HepG2 (cell line): Measurements from ENCODE around the gene ARG1. TPM values are rescaled to one million over a fixed set of nuclear protein-coding genes. Genes with fewer than 3 reads are reported as not detected.

Experiments
- ATAC-seq: fragments of 200-7000 bp; cut with Tn5 transposase; 3 replicates; pipeline ENCODE4 v1.9.1; 2020; ENCODE audit warnings: mild to moderate bottlenecking, moderate library complexity
- BruUV-seq: library from RNA; stranded (reverse); fragments of 400-500 nt; replicated peaks from 2 replicates; lab custom pipeline; 2021; lab: Mats Ljungman, UMichigan
- CTCF ChIA-PET: fragments of 300-600 bp; formaldehyde crosslinking; extraction: SDS; loops from one replicate; lab custom pipeline; 2021; ENCODE audit warnings: low total read pairs, inconsistent platforms, low intra/inter-chr PET ratio; lab: Yijun Ruan, JAX
- POLR2A ChIA-PET: fragments of 350-600 bp; sonication (Branson Sonifier 250); formaldehyde crosslinking; loops from one replicate; lab custom pipeline; 2020; ENCODE audit warnings: antibody characterized with exemption, inconsistent platforms; lab: Yijun Ruan, JAX
- DNase-seq: peaks from one replicate; pipeline ENCODE4 v3.0.0-alpha.2; 2015; ENCODE audit warnings: low spot score
- FAIRE-seq: peaks from 3 replicates; lab custom pipeline; 2011; peaks lifted over from hg19 to GRCh38; lab: Jason Lieb, UNC
- H2AFZ ChIP-seq: one replicate; pipeline ENCODE4 v1.6.1; 2011; ENCODE audit warnings: low read length, inconsistent platforms
- H3K27ac ChIP-seq: fragments of 300-600 bp; 3 replicates; pipeline ENCODE4 v1.8.0; 2011; ENCODE audit warnings: mixed run types, mild to moderate bottlenecking, mixed read lengths, low read length, inconsistent platforms; ENCODE audit not compliant: insufficient read depth; ENCODE audit errors: extremely low read length
- H3K27me3 ChIP-seq, 2 experiments: fragments of 200-600 bp in 1 of 2; 2 replicates in 1 of 2; 3 replicates in 1 of 2; pipeline versions ENCODE4 v1.6.0 to v1.8.0; 2011; ENCODE audit warnings: low read length in 2 of 2, mild to moderate bottlenecking in 2 of 2, moderate library complexity in 2 of 2, inconsistent platforms in 1 of 2; ENCODE audit not compliant: insufficient read depth in 2 of 2, control insufficient read depth in 1 of 2
- H3K36me3 ChIP-seq, 2 experiments: fragments of 200-600 bp in 1 of 2; replicated peaks in 1 of 2; 2 replicates in 1 of 2; 3 replicates in 1 of 2; pipeline versions ENCODE4 v1.5.1 to v1.8.0; 2011; ENCODE audit warnings: low read length in 2 of 2, inconsistent platforms in 1 of 2; ENCODE audit not compliant: insufficient read depth in 2 of 2, control insufficient read depth in 1 of 2
- H3K4me1 ChIP-seq: 2 replicates; pipeline ENCODE4 v1.5.1; 2012; ENCODE audit warnings: low read length, inconsistent platforms; ENCODE audit not compliant: insufficient read depth
- H3K4me2 ChIP-seq: 2 replicates; pipeline ENCODE4 v1.6.0; 2011; ENCODE audit warnings: low read depth, low read length, inconsistent platforms
- H3K4me3 ChIP-seq, 3 experiments: fragments of 200-600 bp in 1 of 3; sonication (generic), shearing (Covaris generic) in 1 of 3; replicated peaks in 1 of 3; 2 replicates each; pipeline ENCODE4 v1.5.1; 2011 to 2016; ENCODE audit warnings: low read length in 3 of 3, inconsistent platforms in 2 of 3, low read depth in 2 of 3, mild to moderate bottlenecking in 2 of 3, control low read depth in 1 of 3, mixed read lengths in 1 of 3; ENCODE audit not compliant: insufficient read depth in 1 of 3
- H3K79me2 ChIP-seq: one replicate; pipeline ENCODE4 v1.6.1; 2011; ENCODE audit warnings: low read length, inconsistent platforms; ENCODE audit not compliant: insufficient read depth
- H3K9ac ChIP-seq: 2 replicates; pipeline ENCODE4 v1.6.0; 2011; ENCODE audit warnings: mild to moderate bottlenecking, low read depth, low read length, inconsistent platforms; ENCODE audit not compliant: insufficient read depth
- H3K9me3 ChIP-seq: 2 replicates; pipeline ENCODE4 v1.5.1; 2012; ENCODE audit warnings: mild to moderate bottlenecking, low read length
- H4K20me1 ChIP-seq: 2 replicates; pipeline ENCODE4 v1.6.0; 2011; ENCODE audit warnings: inconsistent platforms, mild to moderate bottlenecking, low read length, moderate library complexity; ENCODE audit not compliant: insufficient read depth
- CREM ChIP-seq, 2 experiments: sonication (generic) in 1 of 2; formaldehyde crosslinking in 1 of 2; IDR thresholded peaks; 2 replicates each; pipeline versions ENCODE4 v1.4.0 to v1.6.1; 2016 to 2020; ENCODE audit warnings: antibody characterized with exemption in 1 of 2, mild to moderate bottlenecking in 1 of 2, missing genetic modification reagents in 1 of 2
- GTF2F1 ChIP-seq: fragments of 150-350 bp; IDR thresholded peaks from 2 replicates; pipeline ENCODE4 v1.6.1; 2014; ENCODE audit warnings: low read length
- IRF9 ChIP-seq: sonication (generic); formaldehyde crosslinking; IDR thresholded peaks from 2 replicates; pipeline ENCODE4 v1.8.0; 2022; ENCODE audit warnings: missing genetic modification reagents, mild to moderate bottlenecking, borderline replicate concordance
- RERE ChIP-seq: IDR thresholded peaks from 2 replicates; pipeline ENCODE4 v1.6.1; 2016; ENCODE audit warnings: low read depth, missing genetic modification reagents, missing compliant biosample characterization
- RORA ChIP-seq: sonication (generic); formaldehyde crosslinking; IDR thresholded peaks from 2 replicates; pipeline ENCODE4 v1.5.0; 2020; ENCODE audit warnings: mild to moderate bottlenecking, missing genetic modification reagents, moderate library complexity
- STAT6 ChIP-seq: sonication (generic); formaldehyde crosslinking; IDR thresholded peaks from 2 replicates; pipeline ENCODE4 v1.4.0; 2020; ENCODE audit warnings: missing genetic modification reagents, mild to moderate bottlenecking, borderline replicate concordance
- WGBS: methylation state at CpG from one replicate; pipeline ENCODE4 v1.1.6; 2017; ENCODE audit warnings: low lambda C conversion rate; 5-methylcytosine and 5-hydroxymethylcytosine counted together
- in situ Hi-C: cut with HindIII; loops from 2 replicates; pipeline ENCODE4 v1.10.0; 2017; ENCODE audit warnings: low pct_unique_long_range_greater_than_20kb; ENCODE audit not compliant: extremely low pct_ligation_motif_present
- intact Hi-C: fragments of 100-400 bp; cut with micrococcal nuclease; formaldehyde crosslinking; loops from one replicate; pipeline ENCODE4 v1.10.0; 2022; ENCODE audit not compliant: unreplicated experiment
- polyA plus RNA-seq, 8 experiments: library from polyadenylated mRNA; depleted of rRNA in 3 of 8; stranded (reverse) in 7 of 8; unstranded in 1 of 8; fragments of >200 nt; fragmentation: Illumina TruSeq in 4 of 8; extraction: Trizol in 4 of 8; gene quantifications; 2 replicates each; pipeline versions ENCODE4 v1.2.1 to v1.2.3, GENCODE V29; 2011 to 2016; ENCODE audit warnings: low read depth in 4 of 8, missing spikeins in 1 of 8, mixed read lengths in 1 of 8; ENCODE audit not compliant: insufficient read depth in 1 of 8
- total RNA-seq, 5 experiments: library from RNA; depleted of rRNA; stranded (reverse); fragments of >200 nt; fragmentation: Illumina TruSeq; extraction: Trizol; gene quantifications; 2 replicates each; pipeline ENCODE4 v1.2.3, GENCODE V29; 2016; ENCODE audit warnings: low read depth in 1 of 5
- TF ChIP-seq, protein P1 (sequence below): IDR thresholded peaks from 2 replicates; pipeline ENCODE4 v1.6.1; 2012; ENCODE audit warnings: inconsistent platforms
- TF ChIP-seq, protein P2 (sequence below): sonication (generic); formaldehyde crosslinking; IDR thresholded peaks from 2 replicates; pipeline ENCODE4 v1.8.1; 2023; ENCODE audit warnings: mild to moderate bottlenecking, moderate library complexity, missing genetic modification reagents

The ARG1 gene
- total and polyA plus RNA-seq, 2 of the 13 experiments (the other 11 are each of a cell fraction or from before 2014, with no cell fraction given), result 2.2 to 11.2 TPM

DNA sequence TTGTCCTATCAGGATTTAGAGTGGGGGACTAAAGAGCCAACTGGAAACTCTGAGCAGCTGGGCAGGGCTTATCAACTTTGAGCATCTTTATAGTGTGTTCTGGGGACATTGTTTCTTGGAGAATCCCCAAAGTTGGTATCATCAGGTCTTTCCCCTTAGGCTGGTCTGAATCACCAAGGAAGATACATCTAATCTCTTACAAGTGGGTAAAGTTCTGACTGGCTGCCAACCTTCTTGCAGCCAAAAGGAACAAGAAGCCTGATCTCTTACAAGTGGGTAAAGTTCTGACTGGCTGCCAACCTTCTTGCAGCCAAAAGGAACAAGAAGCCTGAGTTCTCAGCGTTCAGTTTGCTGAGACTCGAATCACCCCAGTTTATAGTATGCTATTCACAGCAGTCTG is 56.6 kb downstream of the ARG1 start:
- Histone ChIP-seq H2AFZ (no peak overlapping the region), H4K20me1 (no peaks in the 10 kb centered on the region), H3K4me1 (peaks cover 50% of the 10 kb centered on the region), H3K9ac (no peak overlapping the region), H3K79me2 (peaks cover 16% of the 10 kb centered on the region), H3K9me3 (no peaks in the 10 kb centered on the region), H3K4me3 (no peak overlapping the region), H3K36me3 (peaks cover 0 to 3% of the 10 kb centered on the region in 2 experiments; a peak in 2 of 5 replicates), H3K27me3 (no peaks in the 10 kb centered on the region; a peak in 1 of 5 replicates), H3K4me2 (no peak overlapping the region), H3K27ac (no peak overlapping the region)
- in situ Hi-C loops (no loop called here), intact Hi-C loops (loop anchor here (1.0 to 10.0 kb wide), 3 partner anchors 8 to 237 kb away; partner anchors contain the start of gene ENPP3)
- ChIA-PET POLR2A (interaction anchor here (3.1 kb wide), 1 partner anchor 7 kb away, joined by 44 read pairs; the partner anchor contains the start of gene ENPP3), CTCF (interaction anchor here (2.3 kb wide), 1 partner anchor 110 kb away, joined by 17 read pairs; no protein-coding TSS in a partner anchor)
- 71% methylated on average over 2 of the region's 2 CpGs for WGBS
- BruUV-seq, result no TSS peak
- FAIRE-seq (no peak), DNase-seq (no peak), ATAC-seq (no peak)
- no peak for TF ChIP-seq IRF9
- TF ChIP-seq, protein P1, sequence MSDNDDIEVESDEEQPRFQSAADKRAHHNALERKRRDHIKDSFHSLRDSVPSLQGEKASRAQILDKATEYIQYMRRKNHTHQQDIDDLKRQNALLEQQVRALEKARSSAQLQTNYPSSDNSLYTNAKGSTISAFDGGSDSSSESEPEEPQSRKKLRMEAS, result no peak
- no peak for TF ChIP-seq CREM (IDR thresholded peaks at IDR 0.05)
- TF ChIP-seq CREM (CRISPR knock-in tag; IDR thresholded peaks at IDR 0.05), result no peak
- TF ChIP-seq STAT6 (CRISPR knock-in tag), result no peak
- no peak for TF ChIP-seq GTF2F1
- no peak for TF ChIP-seq RERE (CRISPR knock-in tag)
- TF ChIP-seq RORA (CRISPR knock-in tag), result no peak
- TF ChIP-seq, protein P2, sequence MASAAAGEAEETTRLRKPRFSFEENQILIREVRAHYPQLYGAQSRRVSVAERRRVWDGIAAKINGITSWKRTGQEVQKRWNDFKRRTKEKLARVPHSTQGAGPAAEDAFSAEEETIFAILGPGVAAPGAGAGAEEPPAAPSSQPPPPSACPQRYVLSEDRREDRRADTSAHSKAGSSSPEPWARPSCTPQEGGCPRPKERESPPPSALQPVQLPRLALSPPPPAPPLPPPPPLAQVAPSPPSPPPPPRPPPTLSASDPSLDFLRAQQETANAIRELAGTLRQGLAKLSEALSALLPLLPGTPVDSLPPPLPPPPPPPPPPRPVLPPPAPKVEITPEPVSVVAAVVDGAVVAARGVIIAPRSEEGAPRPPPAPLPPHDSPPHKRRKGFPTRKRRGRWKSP (CRISPR knock-in tag), result no peak
